Measurements from ENCODE around the gene ARFRP1. TPM values are rescaled to one million over a fixed set of nuclear protein-coding genes. Genes with fewer than 3 reads are reported as not detected.
A peak's percentile ranks its signal among the peaks of the same experiment; 100 is the strongest.

The ARFRP1 gene, protein sequence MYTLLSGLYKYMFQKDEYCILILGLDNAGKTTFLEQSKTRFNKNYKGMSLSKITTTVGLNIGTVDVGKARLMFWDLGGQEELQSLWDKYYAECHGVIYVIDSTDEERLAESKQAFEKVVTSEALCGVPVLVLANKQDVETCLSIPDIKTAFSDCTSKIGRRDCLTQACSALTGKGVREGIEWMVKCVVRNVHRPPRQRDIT
- total RNA-seq (100 to 1,000 TPM in 2 of 5 donors, 10 to 100 TPM in 3; 58.5 to 102 (median 99.5) TPM), total RNA-seq (63.6 to 160 (median 97.3) reads per million in 29 experiments)
- total RNA-seq (2013), result 52.0 TPM

DNA sequence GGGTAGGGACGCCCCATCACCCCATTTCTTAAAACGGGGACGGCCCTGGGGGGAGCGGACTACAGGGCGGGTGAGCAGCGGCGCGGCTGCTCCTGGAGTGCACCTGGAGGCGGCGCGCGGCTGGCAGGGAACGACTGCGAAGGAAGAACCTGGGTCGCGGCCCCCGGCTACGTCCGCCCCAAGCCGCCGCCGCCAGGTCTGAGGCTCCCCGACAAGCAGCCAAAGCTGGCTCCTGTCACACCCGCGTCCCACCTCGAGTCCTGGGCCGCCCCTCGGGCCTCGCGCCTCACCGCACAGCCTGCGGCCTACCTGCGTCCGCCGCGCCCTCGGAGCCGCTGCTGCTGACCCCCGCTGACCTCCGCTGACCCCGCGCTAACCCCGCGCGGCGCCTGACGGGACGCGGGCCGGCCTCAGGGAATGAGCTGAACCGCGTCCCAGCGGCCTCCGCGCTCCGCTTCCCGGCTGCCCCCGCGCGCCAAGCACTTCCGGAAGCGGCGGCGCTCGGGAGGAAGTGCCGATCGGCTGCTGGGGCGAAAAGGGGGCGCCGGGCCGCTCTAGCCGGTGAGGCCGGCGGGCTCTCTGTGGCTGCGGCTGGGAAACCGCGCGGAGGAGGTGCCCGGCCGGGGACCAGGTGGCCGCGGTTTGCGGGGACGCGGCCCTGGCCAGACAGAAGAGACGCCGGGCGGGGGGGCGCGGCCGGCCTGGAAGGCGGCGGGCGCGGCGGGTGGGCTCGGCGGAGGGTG, at the start of gene ARFRP1, which contains the start of gene ZGPAT:
TSS of gene ARFRP1 (minus strand) at position 419 of the 743 bp plus-strand sequence. CDS start 885 bp downstream, outside the sequence.
TSS of gene ZGPAT (plus strand) at position 482 of the 743 bp plus-strand sequence. CDS start 542 bp downstream, outside the sequence.
- Histone ChIP-seq H3K9me3 (no peaks in the 10 kb centered on the region), H3K27ac (ENCODE audit: low read length) (peak within 1 kb of the TSS; percentile 55), H3K36me3 (ENCODE audit: control insufficient read depth in 2 of 2, extremely low read depth in 1 of 2, insufficient read depth in 1 of 2, low read length in 1 of 2) (peaks cover 23 to 54% of the 10 kb centered on the region in 2 donors), H3K27me3 (replicated peaks in 1 of 2; ENCODE audit: control insufficient read depth in 2 of 2, extremely low read depth in 1 of 2, insufficient read depth in 2 of 2, low read length in 1 of 2) (no peaks in the 10 kb centered on the region), H3K4me1 (ENCODE audit: control insufficient read depth in 1 of 2, extremely low read depth in 1 of 2, insufficient read depth in 2 of 2, low read length in 2 of 2) (peaks cover 13 to 51% of the 10 kb centered on the region in 2 experiments), H3K4me3 (ENCODE audit: control insufficient read depth in 1 of 2, extremely low read depth in 1 of 2, low read length in 1 of 2) (peak within 1 kb of the TSS; percentile 70 to 82)
- POLR2A ChIA-PET, result interaction anchor here in 1 of 2 donors (0.6 to 1.0 kb wide), 3 partner anchors 28 to 358 kb away, joined by 3 read pairs; partner anchors contain the start of genes HELZ2 and LIME1
- ATAC-seq (replicated peaks in 1 of 4) (peak; percentile 87 to 92 (median 92)), DNase-seq (peak; percentile 69 to 93 (median 77))
- CTCF ChIA-PET, result interaction anchor here in 1 of 2 donors (0.6 to 1.6 kb wide), 6 partner anchors 29 to 170 kb away, joined by 3 to 20 read pairs (median 7); partner anchors contain the start of genes LIME1, PTK6, RTEL1 and TPD52L2
- Mint-ChIP-seq H3K27me3 (no peaks in the 10 kb centered on the region), H3K4me1 (peaks cover 45 to 54% (median 47%) of the 10 kb centered on the region in 3 donors), H3K9me3 (no peaks in the 10 kb centered on the region), H3K4me3 (peak within 1 kb of the TSS; percentile 86 to 88 (median 87)), H3K27ac (peak within 1 kb of the TSS; percentile 66 to 84), H3K36me3 (peaks cover 31% of the 10 kb centered on the region)
- WGBS (ENCODE audit: insufficient coverage), result under 1% methylated on average over 97 of the region's 98 CpGs

DNA sequence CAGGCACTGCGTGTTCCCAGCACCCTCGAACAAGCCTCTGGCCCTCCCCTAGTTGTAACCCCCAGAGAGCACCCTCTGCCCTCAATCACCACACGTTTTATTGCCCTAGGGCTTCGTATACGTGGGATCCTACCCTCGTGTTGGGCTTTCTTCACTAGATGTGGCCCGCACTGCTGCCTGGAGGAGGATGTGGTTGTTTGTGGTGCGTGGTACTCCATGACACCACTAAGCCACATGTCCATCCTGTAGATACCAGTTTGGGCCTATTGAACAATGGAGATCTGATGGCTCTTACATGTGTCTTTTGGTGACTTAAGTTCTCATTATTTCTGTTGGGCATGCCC, 48.8 kb upstream of the ARFRP1 start:
- peaks cover 4 to 16% of the 10 kb centered on the region in 2 experiments for H3K4me1 ChIP-seq (ENCODE audit: control insufficient read depth in 1 of 2, extremely low read depth in 1 of 2, insufficient read depth in 2 of 2, low read length in 2 of 2)
- H3K36me3 Mint-ChIP-seq, result no peaks in the 10 kb centered on the region
- ChIA-PET POLR2A (interaction anchor here in 1 of 2 donors (1.0 kb wide), 1 partner anchor 12 kb away, joined by 3 read pairs; no protein-coding TSS in a partner anchor), CTCF (no interaction called here)
- no peak overlapping the region for H3K4me3 ChIP-seq (ENCODE audit: control insufficient read depth in 1 of 2, extremely low read depth in 1 of 2, low read length in 1 of 2)
- H3K27ac ChIP-seq (ENCODE audit: low read length), result no peak overlapping the region
- H3K4me1 Mint-ChIP-seq, result peaks cover 14 to 28% (median 15%) of the 10 kb centered on the region in 3 donors
- no peaks in the 10 kb centered on the region for H3K9me3 ChIP-seq
- peak overlapping the region in 1 of 3 donors; percentile 20 for H3K4me3 Mint-ChIP-seq
- H3K27me3 ChIP-seq (replicated peaks in 1 of 2; ENCODE audit: control insufficient read depth in 2 of 2, extremely low read depth in 1 of 2, insufficient read depth in 2 of 2, low read length in 1 of 2), result no peaks in the 10 kb centered on the region
- 51% methylated on average over 3 of the region's 8 CpGs for WGBS (ENCODE audit: insufficient coverage)
- ATAC-seq (replicated peaks in 1 of 4), result peak in 2 of 4 experiments; percentile 64 to 69
- DNase-seq, result peak in 1 of 35 experiments; percentile 14
- H3K9me3 Mint-ChIP-seq, result no peaks in the 10 kb centered on the region
- no peak overlapping the region for H3K27ac Mint-ChIP-seq
- no peaks in the 10 kb centered on the region for H3K36me3 ChIP-seq (ENCODE audit: control insufficient read depth in 2 of 2, extremely low read depth in 1 of 2, insufficient read depth in 1 of 2, low read length in 1 of 2)
- no peaks in the 10 kb centered on the region for H3K27me3 Mint-ChIP-seq

DNA sequence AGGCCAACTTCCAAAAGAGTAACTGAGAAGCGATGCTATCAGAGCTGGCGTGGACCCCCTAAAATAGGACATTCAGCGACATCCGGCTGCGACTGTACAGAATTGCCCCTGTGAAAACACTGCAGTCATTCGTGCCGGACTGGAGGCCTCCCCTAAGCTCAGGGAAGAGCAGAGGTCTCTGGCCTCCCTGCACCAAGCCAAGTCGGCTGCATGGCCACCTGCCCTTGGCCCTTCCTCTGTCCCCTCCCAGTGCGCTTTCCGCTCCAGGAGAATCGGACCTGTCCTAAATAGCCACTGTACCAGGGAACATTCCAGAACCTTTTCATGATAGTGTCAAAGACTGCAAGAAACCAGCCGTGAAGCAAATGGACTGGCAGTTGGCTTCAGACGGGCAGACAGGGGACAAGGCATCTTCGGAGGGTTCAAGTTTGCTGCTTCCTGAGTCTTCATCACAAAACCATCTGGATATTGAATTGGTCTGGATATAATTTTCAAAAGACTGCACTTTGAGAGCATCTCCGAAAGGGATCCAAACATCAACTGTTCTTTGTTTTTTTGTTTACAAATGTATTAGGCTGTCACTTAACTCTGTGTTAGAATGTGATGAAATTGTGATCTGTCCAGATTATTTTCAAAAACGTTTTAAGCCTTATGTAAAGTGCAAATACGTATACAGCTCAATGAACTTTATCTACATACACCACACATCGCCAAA, 48.3 kb upstream of the ARFRP1 start:
- no peak for DNase-seq
- Histone ChIP-seq H3K9me3 (no peaks in the 10 kb centered on the region), H3K36me3 (ENCODE audit: control insufficient read depth in 2 of 2, extremely low read depth in 1 of 2, insufficient read depth in 1 of 2, low read length in 1 of 2) (no peaks in the 10 kb centered on the region), H3K4me3 (ENCODE audit: control insufficient read depth in 1 of 2, extremely low read depth in 1 of 2, low read length in 1 of 2) (no peak overlapping the region), H3K27me3 (replicated peaks in 1 of 2; ENCODE audit: control insufficient read depth in 2 of 2, extremely low read depth in 1 of 2, insufficient read depth in 2 of 2, low read length in 1 of 2) (no peaks in the 10 kb centered on the region), H3K27ac (ENCODE audit: low read length) (no peak overlapping the region), H3K4me1 (ENCODE audit: control insufficient read depth in 1 of 2, extremely low read depth in 1 of 2, insufficient read depth in 2 of 2, low read length in 2 of 2) (peaks cover 7 to 21% of the 10 kb centered on the region in 2 experiments)
- H3K4me1 Mint-ChIP-seq, result peaks cover 17 to 31% (median 17%) of the 10 kb centered on the region in 3 donors
- H3K4me3 Mint-ChIP-seq, result peak overlapping the region in 1 of 3 donors; percentile 20
- no peaks in the 10 kb centered on the region for H3K27me3 Mint-ChIP-seq
- WGBS (ENCODE audit: insufficient coverage), result 93% methylated on average over 13 of the region's 18 CpGs
- H3K27ac Mint-ChIP-seq, result no peak overlapping the region
- ChIA-PET POLR2A (interaction anchor here in 1 of 2 donors (1.0 kb wide), 1 partner anchor 12 kb away, joined by 3 read pairs; no protein-coding TSS in a partner anchor), CTCF (no interaction called here)
- H3K9me3 Mint-ChIP-seq, result no peaks in the 10 kb centered on the region
- no peak for ATAC-seq (replicated peaks in 1 of 4)
- no peaks in the 10 kb centered on the region for H3K36me3 Mint-ChIP-seq

DNA sequence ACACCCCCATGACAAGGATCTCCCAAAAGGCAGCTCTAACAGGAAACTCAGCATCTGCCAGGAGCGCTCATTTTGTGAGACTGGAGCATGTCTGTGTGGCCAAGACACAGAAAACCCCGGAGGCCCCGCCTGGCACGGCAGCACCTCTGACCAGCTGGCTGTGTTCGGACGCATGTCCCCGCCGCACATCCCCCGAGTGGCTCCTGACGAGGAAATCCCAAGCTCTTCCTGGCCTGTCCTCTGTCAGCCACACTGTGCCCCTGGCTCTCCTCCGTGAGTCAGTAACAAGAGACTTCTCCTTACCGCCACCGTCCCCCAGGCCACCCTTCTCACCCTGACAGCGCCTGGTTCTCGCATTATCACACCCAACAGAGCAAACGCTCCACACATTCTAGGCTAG, 46.2 kb upstream of the ARFRP1 start:
- POLR2A ChIA-PET, result no interaction called here
- ATAC-seq (replicated peaks in 1 of 4), result no peak
- peaks cover 32 to 43% (median 32%) of the 10 kb centered on the region in 3 donors for H3K4me1 Mint-ChIP-seq
- peaks cover 18 to 39% of the 10 kb centered on the region in 2 experiments for H3K4me1 ChIP-seq (ENCODE audit: control insufficient read depth in 1 of 2, extremely low read depth in 1 of 2, insufficient read depth in 2 of 2, low read length in 2 of 2)
- no peaks in the 10 kb centered on the region for H3K9me3 Mint-ChIP-seq
- WGBS (ENCODE audit: insufficient coverage), result 90% methylated on average over 10 of the region's 16 CpGs
- CTCF ChIA-PET, result no interaction called here
- no peaks in the 10 kb centered on the region for H3K36me3 ChIP-seq (ENCODE audit: control insufficient read depth in 2 of 2, extremely low read depth in 1 of 2, insufficient read depth in 1 of 2, low read length in 1 of 2)
- no peak overlapping the region for H3K4me3 Mint-ChIP-seq
- no peaks in the 10 kb centered on the region for H3K36me3 Mint-ChIP-seq
- no peak overlapping the region for H3K4me3 ChIP-seq (ENCODE audit: control insufficient read depth in 1 of 2, extremely low read depth in 1 of 2, low read length in 1 of 2)
- no peak for DNase-seq
- peak overlapping the region in 1 of 2 donors; percentile 23 for H3K27ac Mint-ChIP-seq
- no peak overlapping the region for H3K27ac ChIP-seq (ENCODE audit: low read length)
- no peaks in the 10 kb centered on the region for H3K9me3 ChIP-seq
- no peaks in the 10 kb centered on the region for H3K27me3 Mint-ChIP-seq
- H3K27me3 ChIP-seq (replicated peaks in 1 of 2; ENCODE audit: control insufficient read depth in 2 of 2, extremely low read depth in 1 of 2, insufficient read depth in 2 of 2, low read length in 1 of 2), result no peaks in the 10 kb centered on the region

DNA sequence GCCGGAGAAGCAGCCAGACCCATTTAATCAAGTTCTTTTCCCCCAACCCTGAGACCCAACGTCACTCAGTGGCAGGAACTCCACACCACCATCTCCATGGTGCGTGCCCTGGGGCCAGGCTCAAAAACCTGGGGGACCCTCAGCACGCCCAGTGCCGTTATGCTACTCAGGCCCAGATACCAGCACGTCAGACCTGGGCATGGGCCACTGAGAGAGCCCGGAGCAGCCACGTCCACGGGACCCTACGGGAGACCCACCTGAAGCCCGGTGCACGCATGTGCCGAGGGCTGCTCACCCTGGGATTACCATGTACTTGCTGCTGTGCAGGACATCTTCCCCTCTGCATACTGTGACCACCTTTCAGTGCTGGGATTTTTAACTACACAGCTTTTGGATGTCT, 45.6 kb upstream of the ARFRP1 start:
- 97% methylated on average over 13 of the region's 13 CpGs for WGBS (ENCODE audit: insufficient coverage)
- Mint-ChIP-seq H3K27me3 (no peaks in the 10 kb centered on the region), H3K36me3 (no peaks in the 10 kb centered on the region), H3K4me3 (no peak overlapping the region), H3K27ac (no peak overlapping the region), H3K4me1 (peaks cover 36 to 48% (median 37%) of the 10 kb centered on the region in 3 donors), H3K9me3 (no peaks in the 10 kb centered on the region)
- H3K27ac ChIP-seq (ENCODE audit: low read length), result no peak overlapping the region
- ATAC-seq (replicated peaks in 1 of 4), result no peak
- no peaks in the 10 kb centered on the region for H3K36me3 ChIP-seq (ENCODE audit: control insufficient read depth in 2 of 2, extremely low read depth in 1 of 2, insufficient read depth in 1 of 2, low read length in 1 of 2)
- DNase-seq, result no peak
- ChIA-PET POLR2A (no interaction called here), CTCF (no interaction called here)
- no peaks in the 10 kb centered on the region for H3K9me3 ChIP-seq
- H3K4me1 ChIP-seq (ENCODE audit: control insufficient read depth in 1 of 2, extremely low read depth in 1 of 2, insufficient read depth in 2 of 2, low read length in 2 of 2), result peaks cover 18 to 43% of the 10 kb centered on the region in 2 experiments
- no peak overlapping the region for H3K4me3 ChIP-seq (ENCODE audit: control insufficient read depth in 1 of 2, extremely low read depth in 1 of 2, low read length in 1 of 2)
- H3K27me3 ChIP-seq (replicated peaks in 1 of 2; ENCODE audit: control insufficient read depth in 2 of 2, extremely low read depth in 1 of 2, insufficient read depth in 2 of 2, low read length in 1 of 2), result no peaks in the 10 kb centered on the region
